Esophagus (tissue), 2 donors: ENCODE results near the gene PPM1F. TPM values are rescaled to one million over a fixed set of nuclear protein-coding genes. Genes with fewer than 3 reads are reported as not detected.
"Not testable (repeated sequence)": the region's sequence is repeated elsewhere in the genome, so short reads cannot be mapped to it uniquely, and the experiment has no call there.

Experiments used
- H3K27ac ChIP-seq, 2 donors: one replicate each; pipeline ENCODE4 v1.5.1; 2013; ENCODE audit warnings: low read depth in 2 of 2, mild to moderate bottlenecking in 2 of 2, inconsistent platforms in 1 of 2, low read length in 1 of 2, moderate library complexity in 1 of 2
- H3K27me3 ChIP-seq, 2 donors: one replicate each; pipeline ENCODE4 v1.6.1; 2013; ENCODE audit warnings: low read length in 2 of 2, control low read depth in 1 of 2, mild to moderate bottlenecking in 1 of 2; ENCODE audit not compliant: insufficient read depth in 2 of 2, control insufficient read depth in 1 of 2
- H3K36me3 ChIP-seq, 2 donors: one replicate each; pipeline ENCODE4 v1.6.1; 2013; ENCODE audit warnings: low read length in 1 of 2; ENCODE audit not compliant: control insufficient read depth in 2 of 2, insufficient read depth in 2 of 2
- H3K4me1 ChIP-seq, 2 donors: one replicate each; pipeline ENCODE4 v1.6.1; 2013; ENCODE audit warnings: low read length in 1 of 2; ENCODE audit not compliant: control insufficient read depth in 2 of 2, insufficient read depth in 2 of 2
- H3K4me3 ChIP-seq, 2 donors: one replicate each; pipeline ENCODE4 v1.5.1; 2013; ENCODE audit warnings: low read length in 2 of 2, mild to moderate bottlenecking in 2 of 2, low read depth in 1 of 2, moderate library complexity in 1 of 2
- H3K9me3 ChIP-seq, 2 donors: one replicate each; pipeline ENCODE4 v1.6.1; 2013; ENCODE audit warnings: mild to moderate bottlenecking in 2 of 2, low read depth in 1 of 2, low read length in 1 of 2, moderate library complexity in 1 of 2; ENCODE audit not compliant: control insufficient read depth in 2 of 2, insufficient read depth in 1 of 2
- WGBS, 2 donors: extraction: QIAGEN DNeasy Blood & Tissue Kit; methylation state at CpG; one replicate each; pipeline ENCODE4 v1.1.7; 2013; 5-methylcytosine and 5-hydroxymethylcytosine counted together
- polyA plus RNA-seq, 2 donors: library from polyadenylated mRNA; stranded (reverse); fragments of 200-250 nt; gene quantifications; one replicate each; pipeline ENCODE4 v1.2.3, GENCODE V29; 2013
- donor health status: healthy with polysubstance abuse.
- donor health status: Bipolar disorder and iron deficiency.

The PPM1F gene
- polyA plus RNA-seq, 2 donors, result 14.3 to 15.5 TPM

DNA sequence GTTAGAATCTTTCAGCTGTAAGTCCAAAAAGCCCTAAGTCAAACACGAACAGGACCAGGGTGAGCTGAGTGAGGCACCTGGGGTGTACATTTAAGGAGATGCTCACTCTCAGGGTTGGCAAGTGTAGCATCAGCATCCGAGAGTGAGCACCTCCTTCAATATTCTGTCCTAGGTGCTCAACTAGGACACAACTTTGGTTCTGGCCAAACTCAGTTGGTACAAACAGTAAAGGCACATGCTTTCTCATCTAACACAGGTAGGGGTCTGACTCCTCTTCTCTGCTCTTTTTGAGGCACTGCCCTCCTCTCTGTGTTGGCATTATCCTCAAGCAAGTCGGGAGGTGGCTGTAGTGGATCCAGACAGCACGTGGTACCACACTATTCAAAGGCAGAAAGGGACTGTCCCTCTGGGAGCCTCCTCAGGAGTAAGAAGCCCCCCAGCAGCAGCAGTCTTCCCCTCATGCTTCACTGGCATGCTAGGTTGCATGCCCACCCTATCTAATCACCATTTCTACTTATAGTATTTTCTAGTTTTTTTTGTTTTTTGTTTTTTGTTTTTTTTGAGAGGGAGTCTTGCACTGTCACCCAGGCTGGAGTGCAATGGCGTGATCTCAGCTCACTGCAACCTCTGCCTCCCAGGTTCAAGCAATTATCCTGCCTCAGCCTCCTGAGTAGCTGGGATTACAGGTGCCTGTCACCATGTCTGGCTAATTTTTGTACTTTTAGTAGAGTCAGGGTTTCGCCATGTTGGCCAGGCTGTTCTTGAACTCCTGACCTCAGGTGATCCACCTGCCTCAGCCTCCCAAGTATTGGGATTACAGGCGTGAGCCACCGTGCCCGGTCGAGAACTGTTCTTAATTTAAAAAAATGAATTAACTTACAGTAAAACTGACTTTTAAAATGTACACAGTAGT, 70.6 kb downstream of the PPM1F start:
- 87% methylated on average over 10 of the region's 10 CpGs for WGBS, 2 donors
- Histone ChIP-seq H3K27me3 (no peaks in the 10 kb centered on the region), H3K36me3 (no peaks in the 10 kb centered on the region), H3K27ac (no peak overlapping the region), H3K4me1 (no peaks in the 10 kb centered on the region), H3K4me3 (no peak overlapping the region), H3K9me3 (no peaks in the 10 kb centered on the region)

DNA sequence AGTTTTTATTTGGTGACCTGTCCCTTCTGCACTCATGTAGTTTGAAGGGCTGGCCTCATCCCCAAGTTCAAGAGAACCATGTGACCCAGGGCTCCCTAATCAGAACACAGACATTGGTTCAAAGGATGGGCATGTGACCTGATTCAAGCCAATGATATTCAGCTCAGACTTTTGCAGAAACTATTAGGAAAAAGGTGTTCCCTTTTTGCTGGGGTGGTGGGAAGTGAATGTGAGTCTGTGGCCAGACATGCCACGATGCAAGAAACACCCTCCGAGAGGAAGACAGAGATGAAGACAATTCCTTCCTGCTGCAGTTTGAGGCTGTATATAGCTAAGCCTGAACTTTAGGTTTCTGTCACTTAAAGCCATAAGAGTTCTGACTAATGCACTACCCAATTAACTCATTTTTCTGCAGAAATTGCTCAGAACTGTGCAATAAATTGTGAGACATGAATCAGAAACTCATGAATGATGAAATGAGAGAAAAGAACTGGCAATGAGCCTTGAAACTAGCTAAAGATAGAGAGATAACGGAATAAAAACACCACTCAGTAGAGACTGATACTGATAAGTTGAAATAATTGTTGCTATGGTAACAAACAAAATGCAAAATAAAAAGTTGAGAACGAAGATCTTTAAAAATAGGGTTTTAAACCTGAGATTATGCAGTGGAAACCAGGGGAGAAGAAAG, 76.0 kb downstream of the PPM1F start:
- Histone ChIP-seq H3K27ac (no peak overlapping the region), H3K9me3 (no peaks in the 10 kb centered on the region), H3K4me1 (no peaks in the 10 kb centered on the region), H3K36me3 (no peaks in the 10 kb centered on the region), H3K4me3 (no peak overlapping the region), H3K27me3 (no peaks in the 10 kb centered on the region)
- WGBS, 2 donors, result 51 to 59% methylated on average over 4 of the region's 4 CpGs

GRCh38 chr22:21874953-21875352, 77.7 kb downstream of the PPM1F start:
- not testable (repeated sequence) for H3K9me3 ChIP-seq, H3K36me3 ChIP-seq, H3K4me1 ChIP-seq, H3K27me3 ChIP-seq, H3K4me3 ChIP-seq, H3K27ac ChIP-seq
- WGBS, 2 donors, result 81 to 93% methylated on average over 3 to 4 of the region's 4 CpGs

GRCh38 chr22:21873619-21874018, 79.0 kb downstream of the PPM1F start:
- WGBS, 2 donors, result 92 to 94% methylated on average over 7 of the region's 7 CpGs
- H3K36me3 ChIP-seq, result no peaks in the 10 kb centered on the region
- no peaks in the 10 kb centered on the region for H3K27me3 ChIP-seq
- H3K4me1 ChIP-seq, result no peaks in the 10 kb centered on the region
- no peak overlapping the region for H3K27ac ChIP-seq
- H3K9me3 ChIP-seq, result no peaks in the 10 kb centered on the region
- H3K4me3 ChIP-seq, result no peak overlapping the region

DNA sequence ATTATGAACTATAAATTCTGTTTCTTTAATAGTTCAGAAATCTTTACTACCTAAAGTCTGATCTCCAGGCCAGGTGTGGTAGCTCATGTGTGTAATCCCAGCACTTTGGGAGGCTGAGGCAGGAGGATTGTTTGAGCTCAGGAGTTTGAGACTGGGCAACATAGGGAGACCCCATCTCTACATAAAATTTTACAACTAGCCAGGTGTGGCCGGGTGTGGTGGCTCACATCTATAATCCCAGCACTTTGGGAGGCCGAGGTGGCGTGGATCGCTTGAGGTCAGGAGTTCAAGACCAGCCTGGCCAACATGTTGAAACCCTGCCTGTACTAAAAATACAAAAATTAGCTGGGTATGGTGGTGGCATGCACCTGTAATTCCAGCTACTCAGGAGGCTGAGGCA, 79.9 kb downstream of the PPM1F start:
- WGBS, 2 donors, result 89 to 95% methylated on average over 4 of the region's 4 CpGs

More for the DNA sequence above, 79.9 kb downstream of the PPM1F start:
- H3K9me3 ChIP-seq, H3K4me3 ChIP-seq, H3K4me1 ChIP-seq, H3K27ac ChIP-seq, H3K27me3 ChIP-seq, H3K36me3 ChIP-seq: not testable (repeated sequence)

Other genes with a start within 250 kb of the PPM1F start
- gene YPEL1, start 217.1 kb downstream of the PPM1F start, polyA plus RNA-seq, result 1 to 10 TPM in 1 of 2 donors, under 1 TPM in 1; 0.96 to 1.3 TPM
- gene MAPK1, start 85.2 kb downstream of the PPM1F start, polyA plus RNA-seq, result 10 to 100 TPM in 1 of 2 donors, 1 to 10 TPM in 1; 10.0 to 17.4 TPM
- gene TOP3B, start 29.9 kb upstream of the PPM1F start, polyA plus RNA-seq, result 10 to 100 TPM; 12.3 to 19.1 TPM